DMS153 treated with DMSO at 0.1 percent for 48 hours (cell line): ENCODE results near the gene EBLN1.

Experiments
- DNase-seq: peaks from one replicate; lab custom pipeline; 2025; ENCODE audit not compliant: unreplicated experiment; lab: John Stamatoyannopoulos, UW

The EBLN1 gene

DNA sequence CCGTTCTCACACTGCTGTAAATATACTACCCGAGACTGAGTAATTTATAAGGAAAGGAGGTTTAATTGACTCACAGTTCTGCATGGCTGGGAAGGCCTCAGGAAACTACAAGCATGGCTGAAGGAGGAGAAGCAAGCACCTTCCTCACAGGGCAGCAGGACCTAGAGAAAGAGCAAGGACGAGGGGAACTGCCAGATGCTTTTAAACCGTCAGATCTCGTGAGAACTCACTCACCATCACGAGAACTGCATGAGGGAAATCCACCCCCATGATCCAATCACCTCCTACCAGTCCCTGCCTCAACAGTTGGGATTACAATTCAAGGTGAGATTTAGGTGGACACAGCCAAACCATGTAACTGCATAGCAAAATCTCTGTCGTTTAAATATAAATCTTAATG, at the start of gene EBLN1:
EBLN1 (minus strand) TSS at position 174 of the 400 bp plus-strand sequence. CDS start 8,032 bp downstream, outside the sequence.
- no peak for DNase-seq

- DNase-seq, result no peak
These were observed 48.2 kb upstream of the EBLN1 start for GRCh38 chr10:22265839-22266537.

- DNase-seq, result no peak
These were observed 45.3 kb upstream of the EBLN1 start for GRCh38 chr10:22263106-22263505.

GRCh38 chr10:22259280-22259679, 41.5 kb upstream of the EBLN1 start:
- no peak for DNase-seq

DNA sequence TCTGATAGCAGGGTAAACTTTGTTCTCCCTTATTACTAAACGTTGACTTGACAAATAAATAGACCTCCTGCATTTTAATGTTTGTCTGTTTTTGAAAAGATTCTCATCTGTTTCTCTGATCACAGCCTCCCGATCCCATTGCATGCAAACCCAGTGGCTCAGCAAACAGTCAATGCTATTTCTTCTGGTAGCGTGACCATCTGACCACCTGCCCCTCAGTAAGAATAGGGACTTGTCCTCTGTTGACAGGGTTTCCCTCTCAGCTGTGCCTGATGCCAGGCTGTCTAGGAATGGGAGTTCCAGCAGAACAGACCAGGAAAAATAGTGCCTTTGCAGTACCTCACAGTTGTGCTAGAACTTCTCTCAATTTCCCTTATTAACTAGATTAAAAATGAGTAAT, 40.7 kb upstream of the EBLN1 start:
- DNase-seq, result no peak

GRCh38 chr10:22253580-22253882, 35.7 kb upstream of the EBLN1 start:
- DNase-seq, result no peak

- no peak for DNase-seq
These were observed 35.2 kb upstream of the EBLN1 start for GRCh38 chr10:22252801-22253579.

DNA sequence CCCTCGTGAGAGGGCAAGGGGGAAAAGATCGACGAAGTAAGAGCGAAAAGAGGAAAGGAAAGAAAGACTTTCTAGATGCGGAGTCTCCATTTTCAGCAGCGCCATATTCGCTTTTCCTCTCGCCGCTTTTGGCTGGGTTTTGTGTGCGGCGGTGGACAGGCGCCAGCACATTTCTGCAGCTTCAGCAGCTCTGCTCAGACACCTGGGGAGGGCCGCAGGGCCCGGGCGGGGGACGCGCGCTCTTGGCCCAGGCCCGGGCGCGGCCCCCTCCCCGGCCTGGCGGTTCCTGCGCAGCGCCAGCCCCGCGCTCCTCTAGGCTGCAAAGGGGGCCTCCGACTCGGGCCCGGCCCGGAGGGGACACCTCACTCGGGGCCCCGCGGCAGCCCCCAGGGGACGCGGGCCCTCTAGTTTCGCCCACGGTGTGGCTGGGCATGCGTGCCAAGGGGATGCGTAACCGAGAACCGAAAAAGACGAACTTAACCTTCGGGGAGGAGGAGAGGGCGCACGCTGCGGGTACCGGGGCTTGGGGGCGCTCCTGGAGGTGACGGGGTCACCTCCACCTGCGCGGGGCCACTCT, 34.5 kb upstream of the EBLN1 start:
- DNase-seq, result no peak

- DNase-seq, result no peak
These were observed 34.0 kb upstream of the EBLN1 start for GRCh38 chr10:22251751-22252223.

GRCh38 chr10:22250897-22251660, 33.3 kb upstream of the EBLN1 start:
- no peak for DNase-seq

- DNase-seq, result no peak
These were observed 29.8 kb upstream of the EBLN1 start for GRCh38 chr10:22247636-22248035.

DNA sequence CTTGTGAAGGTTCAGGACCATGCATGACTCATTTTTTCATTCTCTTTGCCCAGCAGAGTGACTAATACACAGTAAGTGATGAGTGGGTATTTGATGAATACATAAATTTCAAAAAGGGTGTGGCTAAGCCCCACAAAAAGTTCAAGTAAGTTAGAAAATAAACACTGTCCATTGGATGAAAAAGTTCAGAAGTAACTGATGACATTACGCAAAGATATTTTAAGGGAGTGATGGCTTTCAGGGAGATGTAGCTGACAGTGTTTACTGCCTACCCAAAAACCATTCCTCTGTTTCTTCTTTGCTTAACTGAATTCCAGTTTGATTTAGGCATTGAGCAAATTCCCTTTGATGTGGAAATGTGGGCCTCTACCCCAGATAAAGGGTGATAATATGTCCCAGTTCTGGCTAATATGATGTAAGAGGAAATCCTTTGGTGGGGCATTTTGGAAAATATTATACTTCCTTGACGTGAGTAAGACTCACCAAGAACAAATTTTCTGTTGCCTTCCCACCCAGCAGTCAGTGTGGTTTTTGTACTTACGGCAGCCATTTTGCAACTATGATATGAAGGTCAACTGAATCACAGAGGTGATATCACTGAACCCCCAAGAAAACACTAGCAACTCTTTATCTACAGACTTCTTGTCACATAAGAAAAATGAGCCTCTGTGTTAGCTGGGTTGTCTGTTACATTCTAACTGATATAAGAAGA, 29.0 kb upstream of the EBLN1 start:
- DNase-seq, result no peak

GRCh38 chr10:22245567-22245966, 27.8 kb upstream of the EBLN1 start:
- DNase-seq, result no peak

DNA sequence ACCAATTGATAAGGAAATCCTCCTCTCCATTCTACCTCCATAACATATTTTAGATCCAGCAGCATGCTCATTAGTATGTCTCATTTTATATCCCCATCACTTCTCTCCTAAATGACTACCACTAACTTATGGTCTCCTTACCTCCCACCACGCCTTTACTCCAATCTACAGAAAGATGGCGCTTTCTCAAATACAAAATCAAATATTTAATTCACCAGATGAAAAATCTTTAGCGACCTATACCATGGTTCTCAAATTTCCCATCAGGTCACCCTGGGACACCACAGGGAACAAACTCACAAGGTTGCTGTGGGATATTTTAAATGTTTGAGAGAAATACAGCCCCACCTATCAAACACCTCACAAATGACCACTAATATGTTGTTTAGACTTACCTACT, 27.0 kb upstream of the EBLN1 start:
- no peak for DNase-seq

- DNase-seq, result no peak
These were observed 26.2 kb upstream of the EBLN1 start for GRCh38 chr10:22244001-22244400.

GRCh38 chr10:22243321-22243720, 25.5 kb upstream of the EBLN1 start:
- no peak for DNase-seq

- DNase-seq, result no peak
These were observed 13.4 kb upstream of the EBLN1 start for GRCh38 chr10:22231260-22231659.

DNA sequence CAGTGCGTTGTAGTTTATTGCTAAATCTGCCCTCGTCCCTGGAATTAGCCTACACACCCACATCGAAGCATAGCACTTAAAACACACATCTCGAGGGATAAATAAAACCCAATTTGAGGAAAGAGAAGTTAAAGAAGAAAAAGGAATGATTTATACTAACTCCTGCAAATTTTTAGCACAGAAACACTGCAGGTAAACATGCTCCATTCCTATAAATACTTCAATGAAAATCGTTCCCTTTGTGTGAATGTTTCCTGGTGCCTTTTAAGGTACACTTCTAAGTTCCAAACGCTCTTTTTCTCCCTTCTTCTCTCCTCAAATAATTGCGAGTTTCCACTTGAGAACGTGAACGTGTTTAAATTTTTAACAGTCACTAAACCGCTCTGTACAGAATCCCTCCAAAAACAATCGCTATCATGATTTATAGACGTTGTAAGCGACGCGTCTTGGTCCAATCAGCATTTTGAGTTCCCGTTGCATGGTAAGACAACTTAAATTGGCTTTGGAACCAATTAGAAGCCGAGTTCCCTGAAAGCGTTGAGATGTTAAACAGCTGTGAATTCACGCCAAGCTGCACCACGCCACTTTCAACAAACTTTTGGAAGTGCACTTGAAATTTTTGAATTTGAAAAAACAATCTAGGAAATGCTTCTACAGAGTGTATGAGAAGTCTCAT, 12.5 kb upstream of the EBLN1 start:
- peak; percentile 56 for DNase-seq

GRCh38 chr10:22229802-22230157, 12.0 kb upstream of the EBLN1 start:
- DNase-seq, result no peak
